Osteoblast (primary cell): ENCODE results near the gene SPACA7. TPM values are rescaled to one million over a fixed set of nuclear protein-coding genes. Genes with fewer than 3 reads are reported as not detected.

ENCODE experiments used
- DNase-seq: peaks from one replicate; pipeline ENCODE4 v3.0.0; 2011; ENCODE audit warnings: low spot score, mixed read lengths; ENCODE audit not compliant: insufficient read length; ENCODE audit errors: missing footprints
- H2AFZ ChIP-seq: 2 replicates; pipeline ENCODE4 v1.6.0; 2011; ENCODE audit warnings: mild to moderate bottlenecking, low read length
- H3K27ac ChIP-seq: 2 replicates; pipeline ENCODE4 v1.5.1; 2011; ENCODE audit warnings: mild to moderate bottlenecking, low read depth, low read length, moderate library complexity
- H3K27me3 ChIP-seq: 2 replicates; pipeline ENCODE4 v1.6.0; 2012; ENCODE audit warnings: mild to moderate bottlenecking, control low read depth, inconsistent platforms, low read length, moderate library complexity; ENCODE audit not compliant: insufficient read depth
- H3K36me3 ChIP-seq: 2 replicates; pipeline ENCODE4 v1.5.1; 2011; ENCODE audit warnings: mild to moderate bottlenecking, low read length, control low read depth, moderate library complexity; ENCODE audit not compliant: insufficient read depth
- H3K4me1 ChIP-seq: 2 replicates; pipeline ENCODE4 v1.5.1; 2011; ENCODE audit warnings: mild to moderate bottlenecking, low read length, control low read depth, moderate library complexity; ENCODE audit not compliant: insufficient read depth
- H3K4me2 ChIP-seq: 2 replicates; pipeline ENCODE4 v1.6.0; 2011; ENCODE audit warnings: mild to moderate bottlenecking, low read length; ENCODE audit not compliant: insufficient read depth
- H3K4me3 ChIP-seq: fragments of 200-600 bp; sonication (generic); 3 replicates; pipeline ENCODE4 v1.5.1; 2012; ENCODE audit warnings: mild to moderate bottlenecking, low read length, inconsistent platforms; ENCODE audit not compliant: insufficient read depth
- H3K79me2 ChIP-seq: 2 replicates; pipeline ENCODE4 v1.6.0; 2012; ENCODE audit warnings: mild to moderate bottlenecking, low read length, control low read depth, inconsistent platforms; ENCODE audit not compliant: insufficient read depth
- H3K9me3 ChIP-seq: 2 replicates; pipeline ENCODE4 v1.5.1; 2011; ENCODE audit warnings: low read depth, low read length, control low read depth
- H4K20me1 ChIP-seq: 2 replicates; pipeline ENCODE4 v1.6.0; 2012; ENCODE audit warnings: mild to moderate bottlenecking, low read length, control low read depth; ENCODE audit not compliant: insufficient read depth
- CTCF ChIP-seq: IDR thresholded peaks from 2 replicates; pipeline ENCODE4 v1.5.1; 2011; ENCODE audit warnings: mild to moderate bottlenecking, low read depth, low read length, moderate library complexity; ENCODE audit errors: extremely low read depth
- total RNA-seq: library from RNA; depleted of rRNA; stranded (reverse); fragments of >200 nt; gene quantifications from 2 replicates; pipeline ENCODE4 v1.2.3, GENCODE V29; 2012

The SPACA7 gene
- total RNA-seq, 1 donor, result not detected

GRCh38 chr13:112445411-112446271 is 69.5 kb downstream of the SPACA7 start:
- H4K20me1 ChIP-seq, result no peaks in the 10 kb centered on the region
- no peak overlapping the region for H3K4me2 ChIP-seq
- H3K4me1 ChIP-seq, result no peaks in the 10 kb centered on the region
- no peaks in the 10 kb centered on the region for H3K79me2 ChIP-seq
- no peak overlapping the region for H2AFZ ChIP-seq
- no peak overlapping the region for H3K4me3 ChIP-seq
- no peaks in the 10 kb centered on the region for H3K9me3 ChIP-seq
- peak; percentile 82 for DNase-seq
- no peaks in the 10 kb centered on the region for H3K36me3 ChIP-seq
- H3K27me3 ChIP-seq, result peaks cover 9% of the 10 kb centered on the region
- no peak overlapping the region for H3K27ac ChIP-seq
- no peak for TF ChIP-seq CTCF

- H3K36me3 ChIP-seq, result no peaks in the 10 kb centered on the region
- no peaks in the 10 kb centered on the region for H3K4me1 ChIP-seq
- no peak overlapping the region for H3K4me3 ChIP-seq
- H4K20me1 ChIP-seq, result no peaks in the 10 kb centered on the region
- no peak for TF ChIP-seq CTCF
- H3K4me2 ChIP-seq, result no peak overlapping the region
- no peak overlapping the region for H3K27ac ChIP-seq
- peaks cover 9% of the 10 kb centered on the region for H3K27me3 ChIP-seq
- no peaks in the 10 kb centered on the region for H3K9me3 ChIP-seq
- H3K79me2 ChIP-seq, result no peaks in the 10 kb centered on the region
- H2AFZ ChIP-seq, result no peak overlapping the region
- DNase-seq, result peak; percentile 91
These were observed 70.2 kb downstream of the SPACA7 start for GRCh38 chr13:112446347-112446861.

- peaks cover 9% of the 10 kb centered on the region for H3K27me3 ChIP-seq
- no peak overlapping the region for H3K4me3 ChIP-seq
- H3K79me2 ChIP-seq, result no peaks in the 10 kb centered on the region
- peak; percentile 73 for DNase-seq
- H3K4me2 ChIP-seq, result no peak overlapping the region
- no peak overlapping the region for H2AFZ ChIP-seq
- no peak overlapping the region for H3K27ac ChIP-seq
- H3K4me1 ChIP-seq, result no peaks in the 10 kb centered on the region
- H3K9me3 ChIP-seq, result no peaks in the 10 kb centered on the region
- TF ChIP-seq CTCF, result no peak
- H3K36me3 ChIP-seq, result no peaks in the 10 kb centered on the region
- H4K20me1 ChIP-seq, result no peaks in the 10 kb centered on the region
These were observed 70.7 kb downstream of the SPACA7 start for GRCh38 chr13:112446867-112447266.

- Histone ChIP-seq H3K4me1 (no peaks in the 10 kb centered on the region), H3K9me3 (no peaks in the 10 kb centered on the region), H4K20me1 (no peaks in the 10 kb centered on the region), H3K79me2 (no peaks in the 10 kb centered on the region), H2AFZ (no peak overlapping the region), H3K4me3 (no peak overlapping the region), H3K4me2 (no peak overlapping the region), H3K27me3 (peaks cover 9% of the 10 kb centered on the region), H3K27ac (no peak overlapping the region), H3K36me3 (no peaks in the 10 kb centered on the region)
- DNase-seq, result no peak
- no peak for TF ChIP-seq CTCF
These were observed 71.2 kb downstream of the SPACA7 start for GRCh38 chr13:112447306-112447705.
